GM21360 (cell line): ENCODE data around the gene HSPA1B.
"Not testable (repeated sequence)": the region's sequence is repeated elsewhere in the genome, so short reads cannot be mapped to it uniquely, and the experiment has no call there.

Source experiments
- ATAC-seq: cut with Tn5 transposase; IDR thresholded peaks from one replicate; pipeline ENCODE4 v1.9.1; 2021; ENCODE audit warnings: mild to moderate bottlenecking, moderate library complexity; ENCODE audit not compliant: unreplicated experiment

HSPA1B gene

GRCh38 chr6:31825553-31825952 lies 2.0 kb upstream of the HSPA1B start:
- no peak for ATAC-seq

- ATAC-seq, result no peak
These were observed 699 bp upstream of the HSPA1B start for GRCh38 chr6:31826793-31827285.

GRCh38 chr6:31829633-31830283 lies 2.2 kb downstream of the HSPA1B start:
- ATAC-seq, result no peak

GRCh38 chr6:31830886-31831335 lies 3.4 kb downstream of the HSPA1B start:
- ATAC-seq, result no peak

- no peak for ATAC-seq
These were observed 4.0 kb downstream of the HSPA1B start for GRCh38 chr6:31831350-31832215.

- ATAC-seq, result no peak
These were observed 7.1 kb downstream of the HSPA1B start for GRCh38 chr6:31834367-31835250.

- ATAC-seq, result no peak
These were observed 8.5 kb downstream of the HSPA1B start for GRCh38 chr6:31836047-31836473.

GRCh38 chr6:31836474-31837368 lies 9.2 kb downstream of the HSPA1B start:
- no peak for ATAC-seq

- no peak for ATAC-seq
These were observed 10.0 kb downstream of the HSPA1B start for GRCh38 chr6:31837369-31838113.

GRCh38 chr6:31838114-31838553 lies 10.6 kb downstream of the HSPA1B start:
- not testable (repeated sequence) for ATAC-seq

- no peak for ATAC-seq
These were observed 11.4 kb downstream of the HSPA1B start for GRCh38 chr6:31838968-31839367.

GRCh38 chr6:31839779-31840126 lies 12.2 kb downstream of the HSPA1B start:
- not testable (repeated sequence) for ATAC-seq

GRCh38 chr6:31842053-31842452 lies 14.5 kb downstream of the HSPA1B start:
- no peak for ATAC-seq

GRCh38 chr6:31844507-31844906 lies 17.0 kb downstream of the HSPA1B start:
- ATAC-seq, result no peak

GRCh38 chr6:31847276-31847978 lies 19.9 kb downstream of the HSPA1B start:
- ATAC-seq, result no peak

GRCh38 chr6:31850765-31851484 lies 23.4 kb downstream of the HSPA1B start:
- ATAC-seq, result no peak

GRCh38 chr6:31851485-31851832 lies 23.9 kb downstream of the HSPA1B start:
- ATAC-seq, result no peak
